H9 (cell line): ENCODE measurements around the gene SFR1. TPM values are rescaled to one million over a fixed set of nuclear protein-coding genes. Genes with fewer than 3 reads are reported as not detected.

Experiments
- DNase-seq: peaks from one replicate; pipeline ENCODE4 v3.0.0-alpha.2; 2017
- H2AFZ ChIP-seq: one replicate; pipeline ENCODE4 v1.6.1; 2013; ENCODE audit warnings: mild to moderate bottlenecking, low read length, control low read depth, moderate library complexity
- H2AK5ac ChIP-seq: 2 replicates; pipeline ENCODE4 v1.6.1; 2013; ENCODE audit warnings: low read length, control low read depth, mixed read lengths; ENCODE audit not compliant: insufficient read length
- H2BK120ac ChIP-seq: one replicate; pipeline ENCODE4 v1.6.1; 2013; ENCODE audit warnings: low read depth, mild to moderate bottlenecking, low read length, control low read depth, inconsistent platforms; ENCODE audit not compliant: poor library complexity, severe bottlenecking
- H2BK12ac ChIP-seq: 2 replicates; pipeline ENCODE4 v1.6.1; 2013; ENCODE audit warnings: low read length, control low read depth, mixed read lengths, low read depth; ENCODE audit not compliant: insufficient read length
- H2BK15ac ChIP-seq: 2 replicates; pipeline ENCODE4 v1.6.1; 2013; ENCODE audit warnings: low read depth, low read length, control low read depth
- H2BK20ac ChIP-seq: one replicate; pipeline ENCODE4 v1.6.1; 2013; ENCODE audit warnings: low read depth, mild to moderate bottlenecking, low read length, control low read depth, inconsistent platforms; ENCODE audit not compliant: poor library complexity, severe bottlenecking
- H2BK5ac ChIP-seq: 2 replicates; pipeline ENCODE4 v1.6.1; 2013; ENCODE audit warnings: low read length, control low read depth, mixed read lengths; ENCODE audit not compliant: insufficient read length
- H3K14ac ChIP-seq: 2 replicates; pipeline ENCODE4 v1.6.1; 2013; ENCODE audit warnings: low read length, control low read depth; ENCODE audit not compliant: insufficient read depth
- H3K18ac ChIP-seq: 2 replicates; pipeline ENCODE4 v1.6.1; 2013; ENCODE audit warnings: low read depth, mild to moderate bottlenecking, mixed read lengths, low read length, control low read depth; ENCODE audit not compliant: insufficient read length
- H3K23ac ChIP-seq: 2 replicates; pipeline ENCODE4 v1.6.1; 2013; ENCODE audit warnings: low read length, control low read depth, mixed read lengths, low read depth; ENCODE audit not compliant: insufficient read length
- H3K23me2 ChIP-seq: 2 replicates; pipeline ENCODE4 v1.6.1; 2013; ENCODE audit warnings: low read depth, mild to moderate bottlenecking, mixed read lengths, low read length, control low read depth; ENCODE audit not compliant: insufficient read length, poor library complexity, severe bottlenecking
- H3K27ac ChIP-seq: 2 replicates; pipeline ENCODE4 v1.5.1; 2013; ENCODE audit warnings: low read length, control low read depth, mixed read lengths, low read depth; ENCODE audit not compliant: insufficient read length
- H3K27me3 ChIP-seq: 2 replicates; pipeline ENCODE4 v1.6.1; 2013; ENCODE audit warnings: low read length, control low read depth, inconsistent platforms; ENCODE audit not compliant: insufficient read depth
- H3K4ac ChIP-seq: 2 replicates; pipeline ENCODE4 v1.6.1; 2013; ENCODE audit warnings: low read depth, mild to moderate bottlenecking, control low read depth, inconsistent platforms, low read length, moderate library complexity
- H3K4me1 ChIP-seq: 2 replicates; pipeline ENCODE4 v1.6.1; 2013; ENCODE audit warnings: low read length, control low read depth, inconsistent platforms; ENCODE audit not compliant: insufficient read depth
- H3K4me2 ChIP-seq: 2 replicates; pipeline ENCODE4 v1.6.1; 2013; ENCODE audit warnings: low read length, control low read depth, mixed read lengths; ENCODE audit not compliant: insufficient read length, insufficient read depth
- H3K56ac ChIP-seq: 2 replicates; pipeline ENCODE4 v1.6.1; 2013; ENCODE audit warnings: low read depth, mild to moderate bottlenecking, mixed read lengths, low read length, control low read depth; ENCODE audit not compliant: insufficient read length
- H3K79me1 ChIP-seq: 2 replicates; pipeline ENCODE4 v1.6.1; 2013; ENCODE audit warnings: low read depth, mild to moderate bottlenecking, moderate library complexity, low read length, control low read depth, inconsistent platforms; ENCODE audit not compliant: insufficient read depth, poor library complexity, severe bottlenecking
- H3K79me2 ChIP-seq: 2 replicates; pipeline ENCODE4 v1.6.1; 2013; ENCODE audit warnings: low read length, control low read depth, inconsistent platforms; ENCODE audit not compliant: insufficient read depth
- H3K9ac ChIP-seq: 2 replicates; pipeline ENCODE4 v1.6.1; 2013; ENCODE audit warnings: low read length, control low read depth, mixed read lengths; ENCODE audit not compliant: insufficient read length; ENCODE audit errors: extremely low read depth
- H3K9me3 ChIP-seq: one replicate; pipeline ENCODE4 v1.6.1; 2013; ENCODE audit warnings: low read depth, low read length, inconsistent platforms; ENCODE audit not compliant: control insufficient read depth
- H3T11ph ChIP-seq: one replicate; pipeline ENCODE4 v1.6.1; 2013; ENCODE audit warnings: mild to moderate bottlenecking, low read length, control low read depth, inconsistent platforms
- H4K20me1 ChIP-seq: one replicate; pipeline ENCODE4 v1.6.1; 2013; ENCODE audit not compliant: control insufficient read depth, insufficient read length, insufficient read depth
- H4K5ac ChIP-seq: 2 replicates; pipeline ENCODE4 v1.6.1; 2013; ENCODE audit warnings: low read depth, mild to moderate bottlenecking, mixed read lengths, low read length, control low read depth; ENCODE audit not compliant: insufficient read length
- H4K8ac ChIP-seq: replicated peaks from 2 replicates; pipeline ENCODE4 v1.6.1; 2013; ENCODE audit warnings: low read length, control low read depth, mixed read lengths, low read depth; ENCODE audit not compliant: insufficient read length
- H4K91ac ChIP-seq: 2 replicates; pipeline ENCODE4 v1.6.1; 2013; ENCODE audit warnings: low read depth, mild to moderate bottlenecking, moderate library complexity, mixed read lengths, low read length, control low read depth; ENCODE audit not compliant: insufficient read length
- H3K27ac Mint-ChIP-seq, 3 experiments: 2 replicates in 2 of 3; 3 replicates in 1 of 3; pipeline ENCODE4 v1.8.0; 2020 to 2021; ENCODE audit warnings: mixed read lengths in 3 of 3, mild to moderate bottlenecking in 1 of 3, moderate library complexity in 1 of 3
- H3K27me3 Mint-ChIP-seq: 2 replicates; pipeline ENCODE4 v1.8.0; 2021; ENCODE audit warnings: low read depth, mild to moderate bottlenecking, moderate library complexity, mixed read lengths
- H3K36me3 Mint-ChIP-seq, 3 experiments: 2 replicates in 2 of 3; 3 replicates in 1 of 3; pipeline ENCODE4 v1.8.0; 2020 to 2021; ENCODE audit warnings: low read depth in 3 of 3, mixed read lengths in 3 of 3; ENCODE audit not compliant: insufficient read depth in 1 of 3
- H3K4me1 Mint-ChIP-seq, 2 experiments: 2 replicates each; pipeline ENCODE4 v1.8.0; 2020; ENCODE audit warnings: mixed read lengths in 2 of 2
- H3K4me3 Mint-ChIP-seq, 2 experiments: 2 replicates in 1 of 2; 3 replicates in 1 of 2; pipeline ENCODE4 v1.8.0; 2020 to 2021; ENCODE audit warnings: mild to moderate bottlenecking in 2 of 2, mixed read lengths in 2 of 2, moderate library complexity in 1 of 2
- H3K9me3 Mint-ChIP-seq, 2 experiments: 2 replicates in 1 of 2; 3 replicates in 1 of 2; pipeline ENCODE4 v1.8.0; 2020; ENCODE audit warnings: mild to moderate bottlenecking in 2 of 2, mixed read lengths in 2 of 2, moderate library complexity in 1 of 2
- CTCF ChIP-seq: fragments of 200-600 bp; sonication (generic); conservative IDR thresholded peaks from 3 replicates; pipeline ENCODE4 v1.8.0; 2021; ENCODE audit warnings: antibody characterized with exemption, mild to moderate bottlenecking
- WGBS: extraction: QIAGEN DNeasy Blood & Tissue Kit; methylation state at CpG from one replicate; pipeline ENCODE4 v1.1.7; 2013; ENCODE audit warnings: missing lambda C conversion rate, low lambda C conversion rate, mixed read lengths; ENCODE audit not compliant: insufficient read length; ENCODE audit errors: extremely low coverage; 5-methylcytosine and 5-hydroxymethylcytosine counted together
- total RNA-seq: library from RNA; stranded (reverse); gene quantifications from 2 replicates; pipeline ENCODE4 v1.2.1, GENCODE V29; 2021

Gene SFR1
- total RNA-seq, 1 experiment from 2014 or later, result 6.5 TPM

GRCh38 chr10:104104418-104104817 lies 17.6 kb upstream of the SFR1 start:
- no peak overlapping the region for H2BK12ac ChIP-seq
- H3K4me2 ChIP-seq, result no peak overlapping the region
- no peaks in the 10 kb centered on the region for H4K20me1 ChIP-seq
- WGBS, result no CpG with 5 or more reads among the region's 1 CpG
- H3K27me3 ChIP-seq, result no peaks in the 10 kb centered on the region
- H3K27ac Mint-ChIP-seq, result no peak overlapping the region
- DNase-seq, result no peak
- no peak overlapping the region for H4K91ac ChIP-seq
- H3K27ac ChIP-seq, result no peak overlapping the region
- no peaks in the 10 kb centered on the region for H3K36me3 Mint-ChIP-seq
- H3T11ph ChIP-seq, result no peak overlapping the region
- H2BK15ac ChIP-seq, result no peak overlapping the region
- H3K27me3 Mint-ChIP-seq, result peaks cover 3% of the 10 kb centered on the region; the same call in 1 of the 2 replicates
- no peaks in the 10 kb centered on the region for H3K79me1 ChIP-seq
- no peak overlapping the region for H3K4ac ChIP-seq
- no peaks in the 10 kb centered on the region for H3K79me2 ChIP-seq
- H4K5ac ChIP-seq, result no peak overlapping the region
- H3K4me1 ChIP-seq, result no peaks in the 10 kb centered on the region; the same call in 1 of the 2 replicates
- H3K9me3 Mint-ChIP-seq, result no peaks in the 10 kb centered on the region
- no peak for TF ChIP-seq CTCF
- H2AFZ ChIP-seq, result no peak overlapping the region
- no peak overlapping the region for H2BK5ac ChIP-seq
- no peaks in the 10 kb centered on the region for H3K9me3 ChIP-seq
- no peak overlapping the region for H2BK120ac ChIP-seq
- peaks cover 6 to 14% of the 10 kb centered on the region in 2 experiments for H3K4me1 Mint-ChIP-seq
- no peak overlapping the region for H3K18ac ChIP-seq
- no peaks in the 10 kb centered on the region for H3K23me2 ChIP-seq
- H3K4me3 Mint-ChIP-seq, result no peak overlapping the region
- no peak overlapping the region for H2AK5ac ChIP-seq
- H3K9ac ChIP-seq, result no peak overlapping the region
- H2BK20ac ChIP-seq, result no peak overlapping the region
- H3K56ac ChIP-seq, result no peak overlapping the region
- no peak overlapping the region for H4K8ac ChIP-seq
- no peak overlapping the region for H3K14ac ChIP-seq
- H3K23ac ChIP-seq, result no peak overlapping the region
